CD4-positive, alpha-beta T cell treated with Interleukin-6 for 4 hours (primary cell): ENCODE measurements around the gene KDM4C.
"Not testable (repeated sequence)": the region's sequence is repeated elsewhere in the genome, so short reads cannot be mapped to it uniquely, and the experiment has no call there.

Experiments used
- DNase-seq: peaks from one replicate; pipeline ENCODE4 v3.0.0-alpha.2; 2020; ENCODE audit warnings: mixed read lengths

The KDM4C gene

GRCh38 chr9:6941501-6941900, 183.7 kb downstream of the KDM4C start:
- DNase-seq, result no peak

GRCh38 chr9:6942406-6942805, 184.6 kb downstream of the KDM4C start:
- no peak for DNase-seq

GRCh38 chr9:6943293-6943692, 185.5 kb downstream of the KDM4C start:
- DNase-seq, result no peak

GRCh38 chr9:6944093-6944551, 186.3 kb downstream of the KDM4C start:
- DNase-seq, result no peak

- DNase-seq, result no peak
These were observed 187.1 kb downstream of the KDM4C start for GRCh38 chr9:6944896-6945295.

- no peak for DNase-seq
These were observed 188.0 kb downstream of the KDM4C start for GRCh38 chr9:6945816-6946215.

- no peak for DNase-seq
These were observed 188.9 kb downstream of the KDM4C start for GRCh38 chr9:6946583-6947166.

- not testable (repeated sequence) for DNase-seq
These were observed 191.1 kb downstream of the KDM4C start for GRCh38 chr9:6948921-6949320.

GRCh38 chr9:6955251-6955921, 197.6 kb downstream of the KDM4C start:
- DNase-seq, result no peak

- no peak for DNase-seq
These were observed 199.1 kb downstream of the KDM4C start for GRCh38 chr9:6956879-6957278.

- DNase-seq, result no peak
These were observed 201.7 kb downstream of the KDM4C start for GRCh38 chr9:6959270-6960000.

- no peak for DNase-seq
These were observed 203.0 kb downstream of the KDM4C start for GRCh38 chr9:6960777-6961176.

GRCh38 chr9:6961845-6962522, 204.2 kb downstream of the KDM4C start:
- DNase-seq, result no peak

GRCh38 chr9:6965566-6965965, 207.8 kb downstream of the KDM4C start:
- DNase-seq, result no peak

GRCh38 chr9:6968271-6968670, 210.5 kb downstream of the KDM4C start:
- no peak for DNase-seq

GRCh38 chr9:6969805-6970204, 212.0 kb downstream of the KDM4C start:
- DNase-seq, result no peak

- DNase-seq, result no peak
These were observed 215.3 kb downstream of the KDM4C start for GRCh38 chr9:6973089-6973488.

- DNase-seq, result no peak
These were observed 216.0 kb downstream of the KDM4C start for GRCh38 chr9:6973762-6974161.

GRCh38 chr9:6975198-6975597, 217.4 kb downstream of the KDM4C start:
- DNase-seq, result no peak

GRCh38 chr9:6977761-6978160, 220.0 kb downstream of the KDM4C start:
- DNase-seq, result no peak

GRCh38 chr9:6978591-6978990, 220.8 kb downstream of the KDM4C start:
- no peak for DNase-seq

GRCh38 chr9:6984941-6985578, 227.3 kb downstream of the KDM4C start:
- DNase-seq, result no peak
